ENCODE results near the gene HJURP. TPM values are rescaled to one million over a fixed set of nuclear protein-coding genes. Genes with fewer than 3 reads are reported as not detected.

The HJURP gene
- total and polyA plus RNA-seq, 2 donors (not counting 3 experiments of a cell fraction or from before 2014, with no cell fraction given): 34.4 to 60.9 TPM

DNA sequence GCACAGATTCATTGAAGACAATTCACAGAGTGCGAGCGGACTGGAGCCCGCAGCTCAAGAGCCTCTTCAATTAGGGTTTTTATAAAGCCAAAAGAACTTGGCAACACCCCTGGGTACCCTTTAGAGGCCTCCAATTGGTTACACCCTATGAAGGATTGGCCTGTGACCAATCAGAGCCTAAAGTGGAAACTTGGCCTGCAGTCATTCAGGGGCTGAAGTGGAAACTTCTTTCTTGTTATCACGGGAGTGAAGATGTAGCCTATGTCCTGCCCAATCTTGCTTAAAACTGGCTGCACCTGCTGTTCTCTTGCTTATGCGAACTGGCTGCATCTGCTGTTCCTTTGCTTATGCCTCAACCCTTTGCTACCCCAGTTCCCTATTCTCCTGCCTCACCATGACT lies 1.8 kb upstream of the HJURP start:
- H3K79me2 ChIP-seq (ENCODE audit: control insufficient read depth, insufficient read depth, low read length): peaks cover 31% of the 10 kb centered on the region
- intact Hi-C loops (cut with micrococcal nuclease) (loop anchor here (10.0 kb wide), 1 partner anchor 501 kb away; the partner anchor contains the start of gene DGKD), dilution Hi-C loops (cut with MboI; ENCODE audit: extremely low pct_ligation_motif_present, low sequenced_read_pairs) (no loop called here)
- no peak overlapping the region for H3K4me2 ChIP-seq (ENCODE audit: insufficient read depth, low read length)
- H3K9me3 ChIP-seq (replicated peaks; ENCODE audit: control insufficient read depth, insufficient read depth, low read length): no peaks in the 10 kb centered on the region
- H3K27ac ChIP-seq (ENCODE audit: insufficient read depth, low read depth, low read length): no peak overlapping the region
- H4K20me1 ChIP-seq (replicated peaks; ENCODE audit: control insufficient read depth, extremely low read depth, insufficient read depth, low read length): no peaks in the 10 kb centered on the region
- peaks cover 20% of the 10 kb centered on the region for H3K4me1 ChIP-seq (ENCODE audit: control insufficient read depth, extremely low read depth, insufficient read depth, low read length)
- TF ChIP-seq, protein P1, sequence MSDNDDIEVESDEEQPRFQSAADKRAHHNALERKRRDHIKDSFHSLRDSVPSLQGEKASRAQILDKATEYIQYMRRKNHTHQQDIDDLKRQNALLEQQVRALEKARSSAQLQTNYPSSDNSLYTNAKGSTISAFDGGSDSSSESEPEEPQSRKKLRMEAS (IDR thresholded peaks at IDR 0.05; ENCODE audit: insufficient read depth, insufficient read length): no peak
- TF ChIP-seq GATA2 (IDR thresholded peaks at IDR 0.05; ENCODE audit: insufficient read depth, insufficient read length, low read depth, low read length) (no peak), JUN (IDR thresholded peaks at IDR 0.05; ENCODE audit: borderline replicate concordance, insufficient read depth, insufficient read length, low read depth) (no peak), MYC (IDR thresholded peaks at IDR 0.05; ENCODE audit: low read depth, low read length) (no peak), EZH2 (IDR thresholded peaks at IDR 0.05; ENCODE audit: borderline replicate concordance, low read depth, low read length, severe bottlenecking) (no peak), FOS (IDR thresholded peaks at IDR 0.05; ENCODE audit: borderline replicate concordance, insufficient read depth, low read length) (no peak), POLR2A (IDR thresholded peaks at IDR 0.05; ENCODE audit: low read depth, low read length) (no peak), POLR2AphosphoS5 (IDR thresholded peaks at IDR 0.05; ENCODE audit: insufficient read depth, low read depth, low read length) (no peak)
- TF ChIP-seq, protein P2, sequence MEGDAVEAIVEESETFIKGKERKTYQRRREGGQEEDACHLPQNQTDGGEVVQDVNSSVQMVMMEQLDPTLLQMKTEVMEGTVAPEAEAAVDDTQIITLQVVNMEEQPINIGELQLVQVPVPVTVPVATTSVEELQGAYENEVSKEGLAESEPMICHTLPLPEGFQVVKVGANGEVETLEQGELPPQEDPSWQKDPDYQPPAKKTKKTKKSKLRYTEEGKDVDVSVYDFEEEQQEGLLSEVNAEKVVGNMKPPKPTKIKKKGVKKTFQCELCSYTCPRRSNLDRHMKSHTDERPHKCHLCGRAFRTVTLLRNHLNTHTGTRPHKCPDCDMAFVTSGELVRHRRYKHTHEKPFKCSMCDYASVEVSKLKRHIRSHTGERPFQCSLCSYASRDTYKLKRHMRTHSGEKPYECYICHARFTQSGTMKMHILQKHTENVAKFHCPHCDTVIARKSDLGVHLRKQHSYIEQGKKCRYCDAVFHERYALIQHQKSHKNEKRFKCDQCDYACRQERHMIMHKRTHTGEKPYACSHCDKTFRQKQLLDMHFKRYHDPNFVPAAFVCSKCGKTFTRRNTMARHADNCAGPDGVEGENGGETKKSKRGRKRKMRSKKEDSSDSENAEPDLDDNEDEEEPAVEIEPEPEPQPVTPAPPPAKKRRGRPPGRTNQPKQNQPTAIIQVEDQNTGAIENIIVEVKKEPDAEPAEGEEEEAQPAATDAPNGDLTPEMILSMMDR (IDR thresholded peaks at IDR 0.05; ENCODE audit: extremely low read depth in 1 of 2, insufficient read depth in 1 of 2, low read depth in 1 of 2, low read length in 2 of 2): no peak
- no peaks in the 10 kb centered on the region for H3K9me1 ChIP-seq (replicated peaks; ENCODE audit: control insufficient read depth, extremely low read depth, insufficient read depth, low read length)
- DNase-seq (ENCODE audit: low read depth, low spot score) (no peak), FAIRE-seq (no peak)
- CTCF ChIA-PET: interaction anchor here (1.4 kb wide), 1 partner anchor 407 kb away, joined by 4 read pairs; no protein-coding TSS in a partner anchor
- no peak overlapping the region for H3K4me3 ChIP-seq (replicated peaks in 1 of 3; ENCODE audit: insufficient read depth in 1 of 3, low read depth in 1 of 3, low read length in 3 of 3)
- H3K27me3 ChIP-seq (ENCODE audit: control insufficient read depth in 2 of 2, insufficient read depth in 2 of 2, low read length in 2 of 2): no peaks in the 10 kb centered on the region
- H3K9ac ChIP-seq (replicated peaks; ENCODE audit: extremely low read depth, insufficient read depth, low read length): no peak overlapping the region
- BruUV-seq (replicated peaks): no TSS peak
- no peak overlapping the region for H2AFZ ChIP-seq (ENCODE audit: low read depth, low read length)
- POLR2A ChIA-PET: no interaction called here
- H3K36me3 ChIP-seq (ENCODE audit: control insufficient read depth in 2 of 2, extremely low read depth in 1 of 2, insufficient read depth in 2 of 2, low read length in 2 of 2): no peaks in the 10 kb centered on the region
